Stimulated activated CD4-positive, alpha-beta T cell treated with anti-CD3 and anti-CD28 coated beads, Interleukin-1b, Interleukin-23, amount 100 ng/mL, for 1 hour (primary cell): ENCODE results near the gene TACC2.

Experiments used
- DNase-seq, 2 donors: peaks; one replicate each; pipeline ENCODE4 v3.0.0-alpha.2; 2020; ENCODE audit warnings: low read depth in 2 of 2

TACC2 gene

DNA sequence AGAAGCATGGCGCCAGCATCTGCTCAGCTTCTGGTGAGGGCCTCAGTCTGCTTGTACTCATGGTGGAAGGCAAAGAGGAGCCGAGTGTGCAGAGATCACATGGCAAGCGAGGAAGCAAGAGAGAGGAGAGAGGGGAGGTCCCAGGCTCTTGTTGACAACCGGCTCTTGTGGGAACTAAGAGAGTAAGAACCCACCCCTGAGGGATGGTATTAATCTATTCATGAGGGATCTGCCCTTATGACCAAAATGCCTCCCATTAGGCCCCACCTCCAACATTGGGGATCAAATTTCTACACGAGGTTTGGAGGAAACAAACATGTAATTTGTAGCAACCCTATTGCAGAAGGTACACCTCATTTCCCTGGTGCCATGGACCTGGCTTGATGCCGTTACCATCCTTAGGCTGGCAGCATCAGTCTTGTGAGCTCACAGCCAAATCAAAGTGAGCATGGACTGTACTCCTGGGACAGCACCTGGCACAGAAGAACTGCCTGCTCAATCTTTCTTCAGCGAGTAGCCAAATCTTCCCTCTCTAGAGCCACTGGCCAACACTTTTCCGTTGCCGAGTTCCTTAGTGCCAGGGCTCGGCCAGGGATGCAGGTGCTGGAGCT lies 288.7 kb downstream of the TACC2 start:
- DNase-seq, result no peak

DNA sequence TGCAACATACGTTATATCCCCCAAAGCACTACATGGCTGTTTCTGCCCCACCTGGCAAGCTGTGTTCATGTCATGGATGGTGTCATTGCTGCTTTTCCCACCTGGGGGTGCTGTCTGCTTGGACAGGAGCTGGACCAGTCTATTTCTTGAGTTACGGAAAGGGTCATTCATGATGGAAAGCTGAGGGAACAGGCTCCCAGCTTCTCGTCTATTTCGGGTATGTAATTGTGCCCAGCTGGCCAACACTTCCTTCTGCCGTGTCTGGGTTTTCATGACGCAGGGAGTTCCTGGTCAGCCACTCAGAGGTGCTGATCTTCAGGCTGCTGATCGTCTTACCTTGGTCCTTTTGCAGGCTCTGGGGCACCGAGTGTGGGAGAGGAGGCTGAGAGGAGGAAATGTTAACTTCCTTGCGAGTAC lies 290.8 kb downstream of the TACC2 start:
- DNase-seq, result no peak

DNA sequence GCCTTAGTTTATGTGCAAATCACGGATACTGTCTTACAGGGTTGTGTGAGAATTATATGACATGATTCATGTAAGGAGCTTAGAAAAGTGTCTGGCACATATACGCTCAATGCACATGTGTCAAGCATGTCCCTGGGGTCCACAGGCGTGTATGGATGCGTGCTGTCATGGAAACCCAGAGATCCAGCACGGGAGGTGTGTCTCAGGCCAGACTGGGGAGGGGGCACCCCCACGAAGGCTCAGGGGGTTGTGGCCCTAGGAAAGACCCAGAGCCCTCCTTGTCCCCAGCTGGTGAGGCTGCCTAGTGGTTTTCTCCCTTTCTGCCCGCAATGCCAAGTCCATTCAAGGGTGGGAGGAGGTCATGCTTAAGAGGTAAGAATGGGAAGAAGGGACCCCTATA lies 291.2 kb downstream of the TACC2 start:
- DNase-seq, result no peak

DNA sequence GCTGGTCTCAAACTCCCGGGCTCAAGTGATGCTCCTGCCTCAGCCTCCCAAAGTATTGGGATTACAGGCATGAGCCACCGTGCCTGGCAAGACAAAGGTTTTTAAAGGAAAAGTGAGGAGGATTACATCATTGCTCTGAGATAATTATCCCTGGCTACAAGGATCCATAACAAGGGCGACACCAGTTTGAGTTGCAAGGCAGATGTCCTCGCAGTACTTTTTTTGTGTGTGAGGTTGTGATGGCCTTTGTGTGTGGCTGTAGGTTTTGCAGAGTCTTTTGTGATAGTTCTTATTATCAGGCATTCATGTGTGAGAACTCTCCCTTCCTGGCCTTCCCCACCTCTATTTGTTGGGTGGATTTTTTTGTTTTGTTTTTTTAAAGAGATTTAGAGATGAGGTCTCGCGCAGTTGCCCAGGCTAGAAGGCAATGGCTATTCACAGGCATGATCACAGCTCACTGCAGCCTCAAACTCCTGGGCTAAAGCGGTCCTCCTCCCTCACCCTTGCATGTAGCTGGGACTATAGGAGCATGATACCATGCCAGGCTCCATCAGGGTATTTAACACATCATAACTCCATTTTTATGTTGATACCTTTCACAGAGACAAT lies 292.2 kb downstream of the TACC2 start:
- DNase-seq, result no peak

DNA sequence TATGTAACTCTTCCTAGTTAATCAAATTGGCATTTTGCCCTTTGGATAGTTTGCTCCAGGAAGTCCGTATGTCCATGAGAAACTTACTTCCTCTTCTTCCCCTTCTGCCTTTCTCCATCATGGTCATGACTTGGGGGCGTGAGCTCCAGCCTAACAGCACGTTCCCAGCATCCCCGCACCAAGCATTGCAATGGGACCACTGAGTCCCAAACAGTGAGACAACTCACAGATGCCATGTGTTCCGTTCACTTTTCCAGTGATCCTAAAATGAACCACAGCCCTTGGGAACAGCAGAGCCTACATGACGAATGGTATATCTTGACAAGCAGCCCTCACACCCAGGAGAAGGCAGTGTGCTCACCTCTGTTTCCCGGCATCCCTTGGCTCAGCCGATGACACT lies 292.8 kb downstream of the TACC2 start:
- DNase-seq, result no peak

GRCh38 chr10:122282253-122282671 lies 293.3 kb downstream of the TACC2 start:
- no peak for DNase-seq

- DNase-seq, result no peak
These were observed 293.9 kb downstream of the TACC2 start for GRCh38 chr10:122282909-122283308.

GRCh38 chr10:122285506-122286444 lies 296.8 kb downstream of the TACC2 start:
- DNase-seq, result no peak

DNA sequence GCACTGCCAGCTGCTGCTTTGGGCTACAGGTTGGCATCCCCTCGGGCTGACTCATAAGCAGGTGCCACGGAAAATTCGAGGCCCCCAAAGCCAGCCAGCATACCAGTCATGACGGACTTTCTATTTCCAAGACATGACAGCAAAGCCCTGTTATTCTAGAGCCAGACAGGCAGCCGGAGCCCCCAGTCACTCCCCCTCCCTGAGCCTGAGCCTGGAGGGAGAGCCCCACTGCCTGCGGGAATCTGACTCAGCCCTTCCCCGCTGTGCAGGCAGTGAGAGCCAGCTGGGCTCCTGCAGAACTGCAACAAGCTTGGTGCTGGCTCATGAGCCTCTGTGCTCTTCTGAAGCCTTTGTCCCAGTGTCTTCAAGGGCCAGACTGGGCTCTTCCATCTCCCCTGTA lies 297.9 kb downstream of the TACC2 start:
- no peak for DNase-seq

DNA sequence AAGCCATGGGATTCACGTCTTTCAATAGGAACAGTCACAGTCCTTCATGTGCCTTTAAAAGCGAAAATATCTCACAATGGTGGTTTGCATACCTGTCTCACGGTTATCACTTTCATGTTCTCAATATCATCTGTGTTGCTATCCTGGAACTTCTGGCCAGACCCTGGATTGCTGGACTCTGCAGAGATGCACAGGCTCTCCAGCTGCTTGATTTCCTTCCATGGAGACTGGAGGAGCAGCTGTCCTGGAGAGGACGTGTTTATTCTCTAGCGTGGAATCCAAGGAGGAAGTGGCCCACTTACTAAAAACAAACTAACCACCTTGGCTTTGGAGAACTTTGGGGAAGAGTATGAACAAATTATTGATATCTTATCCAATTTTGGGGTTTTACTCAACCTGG lies 298.6 kb downstream of the TACC2 start:
- DNase-seq, result no peak

- DNase-seq, result no peak
These were observed 299.3 kb downstream of the TACC2 start for GRCh38 chr10:122288262-122288661.

GRCh38 chr10:122288917-122289316 lies 300.0 kb downstream of the TACC2 start:
- DNase-seq, result no peak

- DNase-seq, result no peak
These were observed 301.4 kb downstream of the TACC2 start for GRCh38 chr10:122290334-122290733.

DNA sequence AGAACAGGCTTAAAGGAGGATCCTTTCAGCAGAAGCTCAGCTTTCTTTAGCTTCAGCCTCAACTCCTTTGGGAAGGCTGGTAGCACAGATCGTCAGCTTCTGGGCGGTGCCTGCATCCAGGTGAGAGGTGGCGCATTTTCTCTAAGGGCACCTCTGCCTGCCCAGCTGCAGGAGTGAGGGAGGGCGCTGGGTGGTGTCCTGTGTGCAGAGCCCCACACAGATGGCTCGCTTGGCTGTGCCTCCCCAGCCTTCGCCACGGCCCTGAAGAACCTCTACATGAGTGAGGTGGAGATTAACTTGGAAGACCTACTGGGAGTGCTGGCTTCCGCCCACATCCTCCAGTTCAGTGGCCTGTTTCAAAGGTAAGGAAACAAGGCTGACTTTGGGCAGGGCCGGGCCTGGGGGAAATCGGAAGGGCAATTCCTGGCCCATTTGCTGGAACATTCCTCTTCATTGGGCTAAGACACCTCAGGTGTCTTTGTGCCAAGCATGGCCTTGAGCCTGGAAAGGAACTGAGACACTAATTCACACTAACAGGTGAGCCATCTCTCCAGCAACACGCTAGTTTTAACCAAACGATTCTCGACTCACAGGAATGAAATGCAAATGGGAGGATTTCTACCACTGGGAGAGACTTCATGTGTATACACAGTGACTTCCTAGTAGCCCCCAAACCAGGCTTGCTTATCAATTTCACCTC lies 302.0 kb downstream of the TACC2 start:
- DNase-seq, result no peak

DNA sequence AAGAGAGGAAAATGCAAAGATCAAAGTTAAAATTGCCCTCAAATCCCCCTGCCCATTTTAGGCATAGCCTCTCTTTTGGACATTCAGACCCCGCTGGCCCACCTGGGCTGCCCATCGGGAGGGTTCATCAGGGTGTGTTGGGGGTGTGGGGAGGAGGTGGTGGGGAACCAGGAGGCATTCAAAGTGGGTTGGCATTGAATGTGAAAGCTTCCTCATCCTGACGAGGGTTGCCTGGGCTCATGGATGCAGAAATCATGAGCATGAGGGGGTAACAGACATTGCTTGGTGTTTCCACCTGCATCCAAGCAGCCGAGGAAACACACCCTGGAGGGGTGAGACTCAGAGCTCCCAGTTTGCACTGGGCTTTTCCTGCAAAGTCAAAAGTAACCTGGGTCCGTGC lies 302.8 kb downstream of the TACC2 start:
- no peak for DNase-seq

- DNase-seq, result no peak
These were observed 303.4 kb downstream of the TACC2 start for GRCh38 chr10:122292376-122292775.

DNA sequence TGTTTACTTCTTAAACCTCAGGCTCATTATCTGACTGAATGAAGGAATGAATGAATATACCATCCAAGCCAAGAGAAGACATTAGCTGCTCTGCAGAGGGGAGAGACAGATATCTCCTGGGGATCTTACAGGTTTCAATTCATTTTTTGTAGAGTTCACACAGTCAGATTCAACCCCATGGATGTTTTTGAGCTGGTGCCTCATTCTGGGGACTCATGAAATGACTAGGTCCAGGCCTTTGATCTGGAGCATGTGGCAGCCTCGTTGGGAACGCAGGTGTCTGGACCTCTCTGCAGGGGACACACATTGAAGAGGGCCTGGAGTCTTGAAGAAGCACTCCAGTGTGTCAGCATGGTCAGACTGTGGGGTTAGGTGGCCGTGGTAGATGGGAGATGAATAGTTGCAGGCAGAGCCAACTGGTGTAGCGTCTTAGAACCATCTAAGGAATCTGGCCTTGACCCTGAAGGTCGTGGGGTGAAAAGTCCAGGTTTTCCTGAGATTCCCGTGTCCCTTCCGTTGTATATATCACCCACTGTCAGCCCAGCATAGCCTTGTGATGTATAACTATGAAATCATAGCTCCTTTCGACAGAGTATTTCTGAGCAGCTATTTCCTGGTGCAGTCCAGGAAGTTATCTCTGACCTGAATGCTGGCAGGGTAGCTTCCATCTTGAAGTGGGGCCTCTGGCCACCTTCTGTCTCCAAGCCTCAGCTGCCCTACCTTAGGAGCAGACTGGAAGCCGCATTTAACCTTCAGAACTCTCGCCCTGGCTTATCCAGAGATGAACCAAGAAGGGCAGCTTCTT lies 304.4 kb downstream of the TACC2 start:
- no peak for DNase-seq

DNA sequence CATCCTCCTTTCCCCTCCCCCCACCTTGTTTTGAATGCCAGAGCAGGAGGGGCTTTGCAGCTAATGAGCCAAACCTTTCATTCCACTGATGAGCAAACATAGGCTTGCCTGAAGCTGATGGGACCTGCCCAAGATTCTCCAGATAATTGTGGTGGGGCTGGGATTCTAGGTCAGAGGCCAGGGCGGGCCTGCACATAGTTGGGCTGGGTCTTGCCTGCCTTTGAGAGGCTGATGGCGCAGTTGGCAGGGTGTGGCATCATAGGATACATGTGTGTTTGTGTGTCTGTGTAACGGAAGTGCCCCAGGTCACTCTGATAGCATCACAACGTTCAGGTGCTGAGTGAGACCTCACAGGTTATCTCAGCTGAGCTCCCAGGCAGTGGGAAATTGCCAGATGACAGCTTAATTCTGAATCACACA lies 305.0 kb downstream of the TACC2 start:
- DNase-seq, result no peak

- no peak for DNase-seq
These were observed 305.8 kb downstream of the TACC2 start for GRCh38 chr10:122294511-122295450.

GRCh38 chr10:122295451-122295809 lies 306.5 kb downstream of the TACC2 start:
- DNase-seq, result no peak
